Lower leg skin (tissue), 4 donors: ENCODE measurements around the gene ZNF618. TPM values are rescaled to one million over a fixed set of nuclear protein-coding genes. Genes with fewer than 3 reads are reported as not detected.

Source experiments
- DNase-seq, 2 donors: peaks; one replicate each; pipeline ENCODE4 v3.0.0-alpha.2; 2019; ENCODE audit warnings: low spot score in 2 of 2
- H3K4me3 ChIP-seq: fragments of 200-600 bp; sonication (generic); 2 replicates; pipeline ENCODE4 v1.5.1; 2017; ENCODE audit warnings: mild to moderate bottlenecking, low read depth; ENCODE audit not compliant: poor library complexity, severe bottlenecking
- POLR2A ChIP-seq, 2 donors: fragments of 450-650 bp; IDR thresholded peaks; one replicate each; pipeline ENCODE4 v1.6.1; 2016 to 2017; ENCODE audit warnings: antibody characterized with exemption in 2 of 2, mild to moderate bottlenecking in 1 of 2, moderate library complexity in 1 of 2
- WGBS, 2 donors: methylation state at CpG; one replicate each; pipeline ENCODE4 v1.1.5; 2018; 5-methylcytosine and 5-hydroxymethylcytosine counted together
- intact Hi-C: fragments of 100-400 bp; cut with DNase I; formaldehyde crosslinking; loops from one replicate; pipeline ENCODE4 v1.15.0; 2023; ENCODE audit warnings: low total_unique reads
- total RNA-seq, 4 donors: library from RNA; depleted of rRNA; stranded (reverse); fragments of >200 nt; gene quantifications; one replicate each; pipeline ENCODE4 v1.1.0, GENCODE V29; 2016
- TF ChIP-seq, protein P1 (sequence below), 3 donors: fragments of 450-650 bp; IDR thresholded peaks; one replicate each; pipeline ENCODE4 v1.5.1; 2016; ENCODE audit warnings: antibody characterized with exemption in 3 of 3, mild to moderate bottlenecking in 3 of 3, moderate library complexity in 2 of 3

ZNF618 gene
- total RNA-seq, 4 donors from 2014 or later = 1.1 to 4.1 (median 2.5) TPM

GRCh38 chr9:114069476-114070187 lies 193.5 kb downstream of the ZNF618 start:
- TF ChIP-seq POLR2A (IDR thresholded peaks at IDR 0.05) = no peak
- TF ChIP-seq, protein P1, sequence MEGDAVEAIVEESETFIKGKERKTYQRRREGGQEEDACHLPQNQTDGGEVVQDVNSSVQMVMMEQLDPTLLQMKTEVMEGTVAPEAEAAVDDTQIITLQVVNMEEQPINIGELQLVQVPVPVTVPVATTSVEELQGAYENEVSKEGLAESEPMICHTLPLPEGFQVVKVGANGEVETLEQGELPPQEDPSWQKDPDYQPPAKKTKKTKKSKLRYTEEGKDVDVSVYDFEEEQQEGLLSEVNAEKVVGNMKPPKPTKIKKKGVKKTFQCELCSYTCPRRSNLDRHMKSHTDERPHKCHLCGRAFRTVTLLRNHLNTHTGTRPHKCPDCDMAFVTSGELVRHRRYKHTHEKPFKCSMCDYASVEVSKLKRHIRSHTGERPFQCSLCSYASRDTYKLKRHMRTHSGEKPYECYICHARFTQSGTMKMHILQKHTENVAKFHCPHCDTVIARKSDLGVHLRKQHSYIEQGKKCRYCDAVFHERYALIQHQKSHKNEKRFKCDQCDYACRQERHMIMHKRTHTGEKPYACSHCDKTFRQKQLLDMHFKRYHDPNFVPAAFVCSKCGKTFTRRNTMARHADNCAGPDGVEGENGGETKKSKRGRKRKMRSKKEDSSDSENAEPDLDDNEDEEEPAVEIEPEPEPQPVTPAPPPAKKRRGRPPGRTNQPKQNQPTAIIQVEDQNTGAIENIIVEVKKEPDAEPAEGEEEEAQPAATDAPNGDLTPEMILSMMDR (IDR thresholded peaks at IDR 0.05) = no peak
- no peak overlapping the region for H3K4me3 ChIP-seq
- WGBS, 2 donors = 87 to 91% methylated on average over 9 of the region's 9 CpGs
- intact Hi-C loops = no loop called here
- DNase-seq = peak in 1 of 2 donors; percentile 42

DNA sequence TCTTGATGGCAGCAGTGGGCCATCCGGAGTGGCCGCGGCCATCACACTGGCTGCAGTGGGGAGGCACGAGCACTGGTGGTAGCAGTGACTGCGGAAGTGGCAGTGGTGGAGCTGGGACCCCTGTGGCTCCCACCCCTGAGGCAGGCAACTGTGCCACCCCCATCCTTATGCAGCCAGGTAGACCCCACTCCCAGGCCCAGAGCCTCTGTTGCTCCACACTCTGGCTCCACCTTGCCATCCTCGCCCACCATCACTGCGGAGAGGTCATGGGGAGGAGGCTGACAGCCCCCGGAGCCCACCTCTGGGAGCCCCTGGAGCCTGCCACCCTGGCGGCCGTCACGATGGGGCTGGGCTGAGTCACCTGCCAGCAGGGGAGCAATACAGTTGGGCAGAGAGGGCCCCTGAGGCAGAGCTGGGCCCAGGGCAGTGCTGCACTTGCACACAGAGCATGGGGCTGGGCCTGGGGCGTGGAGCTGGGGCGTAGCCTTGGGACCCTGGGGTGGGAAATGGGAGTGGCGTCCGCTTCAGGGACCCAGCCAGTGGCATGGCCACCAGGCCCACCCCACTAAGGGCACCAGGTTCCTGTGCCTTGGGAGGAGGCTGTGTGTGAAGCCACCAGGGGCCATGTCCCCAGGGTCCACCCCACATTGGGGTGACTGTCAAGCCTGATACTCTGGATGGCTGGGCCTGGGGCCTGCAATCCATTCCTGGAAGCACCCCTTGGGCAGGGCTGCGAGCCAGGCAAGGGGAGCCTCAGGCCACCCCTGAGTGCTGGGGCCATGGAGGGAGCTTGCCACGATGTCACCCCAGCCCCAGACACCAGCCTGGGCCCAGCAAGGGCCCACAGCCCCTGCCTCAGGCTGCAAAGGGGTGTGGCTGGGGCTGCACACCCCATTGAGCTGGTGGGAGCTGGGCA lies 194.3 kb downstream of the ZNF618 start:
- TF ChIP-seq, protein P1 (IDR thresholded peaks at IDR 0.05) = no peak
- no peak for TF ChIP-seq POLR2A (IDR thresholded peaks at IDR 0.05)
- 71 to 85% methylated on average over 15 to 16 of the region's 17 CpGs for WGBS, 2 donors
- no peak overlapping the region for H3K4me3 ChIP-seq
- intact Hi-C loops = no loop called here
- DNase-seq = peak in 1 of 2 donors; percentile 79

GRCh38 chr9:114071197-114071795 lies 195.2 kb downstream of the ZNF618 start:
- H3K4me3 ChIP-seq = no peak overlapping the region
- TF ChIP-seq, protein P1 (IDR thresholded peaks at IDR 0.05) = no peak
- TF ChIP-seq POLR2A (IDR thresholded peaks at IDR 0.05) = no peak
- DNase-seq = peak in 1 of 2 donors; percentile 78
- intact Hi-C loops = no loop called here
- 70 to 82% methylated on average over 3 to 4 of the region's 7 CpGs for WGBS, 2 donors

GRCh38 chr9:114072184-114073140 lies 196.4 kb downstream of the ZNF618 start:
- no peak for TF ChIP-seq POLR2A (IDR thresholded peaks at IDR 0.05)
- TF ChIP-seq, protein P1 (IDR thresholded peaks at IDR 0.05) = no peak
- peak in 1 of 2 donors; percentile 24 for DNase-seq
- H3K4me3 ChIP-seq = no peak overlapping the region
- WGBS, 2 donors = 54 to 57% methylated on average over 14 of the region's 14 CpGs
- intact Hi-C loops = no loop called here

DNA sequence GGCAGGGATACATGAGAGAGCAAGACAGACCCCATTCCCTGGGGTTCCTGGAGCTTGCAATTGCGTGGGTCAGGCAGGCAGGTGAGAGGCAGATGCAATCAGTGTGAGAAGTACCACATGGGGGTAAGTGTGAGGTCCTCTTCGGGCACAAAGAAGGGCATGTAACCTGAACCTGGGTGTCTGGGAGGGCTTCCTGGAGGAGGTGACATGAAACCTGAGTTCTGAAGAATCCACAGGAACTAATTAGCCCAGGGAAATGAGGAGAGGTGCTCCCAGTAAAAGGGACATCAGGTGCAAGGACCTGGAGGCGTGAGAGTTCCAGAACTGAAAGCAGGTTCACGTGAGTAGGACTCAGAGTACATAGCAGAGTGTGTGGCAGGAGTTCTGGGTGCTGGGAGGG lies 199.5 kb downstream of the ZNF618 start:
- intact Hi-C loops = no loop called here
- H3K4me3 ChIP-seq = no peak overlapping the region
- TF ChIP-seq, protein P1 (IDR thresholded peaks at IDR 0.05) = no peak
- 59 to 78% methylated on average over 4 of the region's 4 CpGs for WGBS, 2 donors
- DNase-seq = no peak
